GM12878 (cell line): ENCODE measurements around the gene SCYGR5. TPM values are rescaled to one million over a fixed set of nuclear protein-coding genes. Genes with fewer than 3 reads are reported as not detected.

ENCODE experiments used
- ATAC-seq: fragments of 200-7000 bp; cut with Tn5 transposase; 3 replicates; pipeline ENCODE4 v1.9.1; 2020; ENCODE audit warnings: mild to moderate bottlenecking, moderate library complexity
- BruUV-seq: library from RNA; stranded (reverse); fragments of 400-500 nt; replicated peaks from 2 replicates; lab custom pipeline; 2021; lab: Mats Ljungman, UMichigan
- CTCF ChIA-PET: fragments of 300-600 bp; sonication (Branson Sonifier 250); formaldehyde crosslinking; extraction: SDS; loops from one replicate; lab custom pipeline; 2021; ENCODE audit warnings: inconsistent platforms; lab: Yijun Ruan, JAX
- POLR2A ChIA-PET: fragments of 350-600 bp; formaldehyde crosslinking; extraction: SDS; loops from one replicate; lab custom pipeline; 2021; ENCODE audit warnings: inconsistent platforms; lab: Charles Lee
- RAD21 ChIA-PET: fragments of 300-600 bp; sonication (Branson Sonifier 250); formaldehyde crosslinking; loops from one replicate; lab custom pipeline; 2023; ENCODE audit warnings: antibody characterized with exemption; ENCODE audit not compliant: unreplicated experiment; lab: Charles Lee
- SMC1A ChIA-PET: fragments of 300-600 bp; sonication (Branson Sonifier 250); formaldehyde crosslinking; loops from one replicate; lab custom pipeline; 2023; ENCODE audit not compliant: unreplicated experiment, uncharacterized antibody; lab: Charles Lee
- DNase-seq: peaks from one replicate; pipeline ENCODE4 v3.0.0-alpha.2; 2011; ENCODE audit warnings: low read depth, low spot score
- FAIRE-seq: peaks from 3 replicates; lab custom pipeline; 2011; peaks lifted over from hg19 to GRCh38; lab: Jason Lieb, UNC
- H2AFZ ChIP-seq: 2 replicates; pipeline ENCODE4 v1.6.0; 2011; ENCODE audit warnings: low read depth, low read length, control low read depth; ENCODE audit not compliant: control insufficient read depth
- H3K27ac ChIP-seq: 2 replicates; pipeline ENCODE4 v1.5.1; 2011; ENCODE audit warnings: control low read depth; ENCODE audit not compliant: control insufficient read depth, insufficient read depth
- H3K27me3 ChIP-seq, 2 experiments: replicated peaks in 1 of 2; 2 replicates each; pipeline versions ENCODE4 v1.6.0 to v1.6.1; 2011; ENCODE audit warnings: low read length in 1 of 2; ENCODE audit not compliant: control insufficient read depth in 2 of 2, insufficient read depth in 2 of 2
- H3K36me3 ChIP-seq, 2 experiments: 2 replicates each; pipeline ENCODE4 v1.5.1; 2011; ENCODE audit warnings: low read length in 1 of 2; ENCODE audit not compliant: control insufficient read depth in 2 of 2, insufficient read depth in 2 of 2
- H3K4me1 ChIP-seq: 2 replicates; pipeline ENCODE4 v1.6.1; 2011; ENCODE audit warnings: mild to moderate bottlenecking, low read length, moderate library complexity, mixed read lengths; ENCODE audit not compliant: control insufficient read depth, insufficient read depth
- H3K4me2 ChIP-seq: 2 replicates; pipeline ENCODE4 v1.6.0; 2011; ENCODE audit warnings: control low read depth; ENCODE audit not compliant: control insufficient read depth, insufficient read depth
- H3K4me3 ChIP-seq: fragments of 200-600 bp; sonication (generic); 2 replicates; pipeline ENCODE4 v1.5.1; 2016
- H3K79me2 ChIP-seq: 2 replicates; pipeline ENCODE4 v1.6.0; 2011; ENCODE audit warnings: low read length; ENCODE audit not compliant: control insufficient read depth, insufficient read depth
- H3K9ac ChIP-seq: 2 replicates; pipeline ENCODE4 v1.8.0; 2011; ENCODE audit warnings: low read length, control low read depth, mixed read lengths; ENCODE audit not compliant: control insufficient read depth, insufficient read depth
- H3K9me3 ChIP-seq: replicated peaks from 3 replicates; pipeline ENCODE4 v1.5.1; 2011; ENCODE audit warnings: mild to moderate bottlenecking, low read length; ENCODE audit not compliant: control insufficient read depth, insufficient read depth
- H4K20me1 ChIP-seq: 2 replicates; pipeline ENCODE4 v1.6.0; 2011; ENCODE audit not compliant: control insufficient read depth, insufficient read depth
- ATF2 ChIP-seq: IDR thresholded peaks from 2 replicates; pipeline ENCODE4 v1.6.1; 2012; ENCODE audit warnings: low read length, inconsistent platforms
- EED ChIP-seq: sonication (generic); IDR thresholded peaks from 2 replicates; pipeline ENCODE4 v1.6.1; 2016; ENCODE audit warnings: antibody characterized with exemption, low read depth
- FOXK2 ChIP-seq: fragments of 450-650 bp; IDR thresholded peaks from 2 replicates; pipeline ENCODE4 v1.6.1; 2017; ENCODE audit warnings: mild to moderate bottlenecking, moderate library complexity
- MTA2 ChIP-seq: fragments of 450-650 bp; IDR thresholded peaks from 2 replicates; pipeline ENCODE4 v1.6.1; 2016; ENCODE audit warnings: low read depth, mild to moderate bottlenecking, moderate library complexity
- MYC ChIP-seq: IDR thresholded peaks from 2 replicates; pipeline ENCODE4 v1.6.1; 2011; ENCODE audit warnings: mild to moderate bottlenecking, low read length, moderate library complexity, inconsistent platforms; ENCODE audit not compliant: insufficient read depth, insufficient replicate concordance, insufficient read length, severe bottlenecking
- PML ChIP-seq: IDR thresholded peaks from 2 replicates; pipeline ENCODE4 v1.6.1; 2012; ENCODE audit warnings: low read length, inconsistent platforms
- RBBP5 ChIP-seq: fragments of 200-600 bp; sonication (generic); conservative IDR thresholded peaks from 2 replicates; pipeline ENCODE4 v1.6.1; 2016
- RUNX3 ChIP-seq: IDR thresholded peaks from 2 replicates; pipeline ENCODE4 v1.6.1; 2012; ENCODE audit warnings: low read length, inconsistent platforms
- SIN3A ChIP-seq: IDR thresholded peaks from 2 replicates; pipeline ENCODE4 v1.6.1; 2012; ENCODE audit warnings: low read depth, low read length, improper control_type of control experiment
- TCF3 ChIP-seq: IDR thresholded peaks from 2 replicates; pipeline ENCODE4 v1.6.1; 2012; ENCODE audit warnings: low read depth, mild to moderate bottlenecking, low read length, borderline replicate concordance; ENCODE audit not compliant: insufficient read depth
- ZBED1 ChIP-seq: IDR thresholded peaks from 2 replicates; pipeline ENCODE4 v1.6.1; 2016; ENCODE audit warnings: borderline replicate concordance
- ZNF24 ChIP-seq: fragments of 450-650 bp; IDR thresholded peaks from 2 replicates; pipeline ENCODE4 v1.6.1; 2017; ENCODE audit warnings: antibody characterized with exemption, mild to moderate bottlenecking
- ZSCAN29 ChIP-seq: fragments of 450-650 bp; IDR thresholded peaks from 2 replicates; pipeline ENCODE4 v1.6.1; 2017; ENCODE audit warnings: mild to moderate bottlenecking, moderate library complexity
- WGBS: methylation state at CpG from one replicate; pipeline ENCODE4 v1.1.6; 2016; ENCODE audit warnings: low lambda C conversion rate; ENCODE audit not compliant: insufficient replicate concordance, insufficient coverage; ENCODE audit errors: missing lambda C conversion rate; 5-methylcytosine and 5-hydroxymethylcytosine counted together
- in situ Hi-C: fragments of 300-500 bp; cut with MboI; formaldehyde crosslinking; loops from 9 replicates; pipeline ENCODE4 v1.14.3; 2018; ENCODE audit warnings: mixed read lengths
- intact Hi-C: fragments of 100-400 bp; cut with micrococcal nuclease; formaldehyde crosslinking; loops from one replicate; pipeline ENCODE4 v1.14.2; 2022; ENCODE audit not compliant: unreplicated experiment
- polyA plus RNA-seq, 11 experiments: library from polyadenylated mRNA; depleted of rRNA in 4 of 11; unstranded in 6 of 11; stranded (reverse) in 5 of 11; fragments of >200 nt; fragmentation: Nextera tagmentation in 4 of 11; fragmentation: Illumina TruSeq in 1 of 11; extraction: Ambion mirVana in 4 of 11; extraction: Trizol in 1 of 11; gene quantifications; 1 replicate in 1 of 11; 2 replicates in 10 of 11; pipeline versions ENCODE4 v1.2.1 to v1.2.3, GENCODE V29; 2011 to 2016; ENCODE audit warnings: inconsistent platforms in 2 of 11, missing spikeins in 2 of 11, low read depth in 1 of 11
- total RNA-seq, 4 experiments: library from RNA; depleted of rRNA in 3 of 4; stranded (reverse); fragments of >200 nt in 3 of 4; fragmentation: Illumina TruSeq in 1 of 4; extraction: Trizol in 1 of 4; gene quantifications; 2 replicates each; pipeline versions ENCODE4 v1.2.1 to v1.2.3, GENCODE V29; 2013 to 2021
- TF ChIP-seq, protein P1 (sequence below): fragments of 150-350 bp; IDR thresholded peaks from 2 replicates; pipeline ENCODE4 v1.6.1; 2014; ENCODE audit warnings: mild to moderate bottlenecking, low read depth, low read length

Gene SCYGR5
- total and polyA plus RNA-seq, 10 of the 15 experiments (the other 5 are each of a cell fraction or from before 2014, with no cell fraction given), result not detected

DNA sequence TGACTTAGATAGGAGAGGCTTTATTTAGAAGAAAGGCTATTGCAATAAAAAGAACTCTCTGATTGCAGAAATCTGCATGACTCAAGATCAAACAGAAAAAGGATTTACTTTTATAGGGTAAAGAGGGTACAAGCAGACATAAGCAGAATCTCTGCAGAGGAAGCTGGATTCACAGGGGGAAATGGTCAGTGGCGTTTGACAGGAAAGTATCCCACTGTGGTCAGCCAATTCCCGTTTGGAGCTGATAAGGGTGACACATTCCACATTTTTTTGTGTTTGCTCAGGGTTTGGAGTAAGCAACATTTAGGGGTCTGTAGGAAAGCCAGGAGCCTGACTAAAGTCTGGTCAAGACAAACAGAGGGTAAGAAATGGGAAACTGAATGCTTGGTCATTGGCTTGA is 23.9 kb upstream of the SCYGR5 start:
- POLR2A ChIA-PET, result no interaction called here
- Histone ChIP-seq H3K79me2 (no peaks in the 10 kb centered on the region), H3K9me3 (no peaks in the 10 kb centered on the region), H3K4me2 (no peak overlapping the region)
- no peak for FAIRE-seq
- no peak for TF ChIP-seq ZSCAN29
- no peak for TF ChIP-seq ZNF24
- TF ChIP-seq ZBED1, result no peak
- TF ChIP-seq FOXK2, result no peak
- no peak for TF ChIP-seq RBBP5
- TF ChIP-seq, protein P1, sequence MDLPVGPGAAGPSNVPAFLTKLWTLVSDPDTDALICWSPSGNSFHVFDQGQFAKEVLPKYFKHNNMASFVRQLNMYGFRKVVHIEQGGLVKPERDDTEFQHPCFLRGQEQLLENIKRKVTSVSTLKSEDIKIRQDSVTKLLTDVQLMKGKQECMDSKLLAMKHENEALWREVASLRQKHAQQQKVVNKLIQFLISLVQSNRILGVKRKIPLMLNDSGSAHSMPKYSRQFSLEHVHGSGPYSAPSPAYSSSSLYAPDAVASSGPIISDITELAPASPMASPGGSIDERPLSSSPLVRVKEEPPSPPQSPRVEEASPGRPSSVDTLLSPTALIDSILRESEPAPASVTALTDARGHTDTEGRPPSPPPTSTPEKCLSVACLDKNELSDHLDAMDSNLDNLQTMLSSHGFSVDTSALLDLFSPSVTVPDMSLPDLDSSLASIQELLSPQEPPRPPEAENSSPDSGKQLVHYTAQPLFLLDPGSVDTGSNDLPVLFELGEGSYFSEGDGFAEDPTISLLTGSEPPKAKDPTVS, result no peak
- TF ChIP-seq EED, result no peak
- TF ChIP-seq TCF3, result no peak
- no peak for TF ChIP-seq SIN3A
- no peak for TF ChIP-seq RUNX3
- TF ChIP-seq MYC, result no peak
- no peak for TF ChIP-seq ATF2
- TF ChIP-seq PML, result no peak
- TF ChIP-seq MTA2, result no peak
- TF ChIP-seq, all 136 proteins: peak for 0
- H3K27ac ChIP-seq, result no peak overlapping the region
- in situ Hi-C loops, result no loop called here
- H2AFZ ChIP-seq, result no peak overlapping the region
- SMC1A ChIA-PET, result no interaction called here
- no peaks in the 10 kb centered on the region for H3K4me1 ChIP-seq
- H4K20me1 ChIP-seq, result no peaks in the 10 kb centered on the region
- DNase-seq (no peak), ATAC-seq (no peak)
- peaks cover 0 to 1% of the 10 kb centered on the region in 2 experiments; a peak in 1 of 4 replicates for H3K27me3 ChIP-seq
- intact Hi-C loops, result no loop called here
- RAD21 ChIA-PET, result no interaction called here
- no peaks in the 10 kb centered on the region for H3K36me3 ChIP-seq
- no TSS peak for BruUV-seq
- CTCF ChIA-PET, result no interaction called here
- H3K9ac ChIP-seq, result no peak overlapping the region
- no peak overlapping the region for H3K4me3 ChIP-seq
- 3% methylated on average over 2 of the region's 2 CpGs for WGBS
